HG03108 (cell line): ENCODE measurements around the gene SLIT1.

Source experiments
- ATAC-seq: cut with Tn5 transposase; IDR thresholded peaks from one replicate; pipeline ENCODE4 v1.9.1; 2021; ENCODE audit warnings: moderate library complexity; ENCODE audit not compliant: unreplicated experiment

SLIT1 gene

DNA sequence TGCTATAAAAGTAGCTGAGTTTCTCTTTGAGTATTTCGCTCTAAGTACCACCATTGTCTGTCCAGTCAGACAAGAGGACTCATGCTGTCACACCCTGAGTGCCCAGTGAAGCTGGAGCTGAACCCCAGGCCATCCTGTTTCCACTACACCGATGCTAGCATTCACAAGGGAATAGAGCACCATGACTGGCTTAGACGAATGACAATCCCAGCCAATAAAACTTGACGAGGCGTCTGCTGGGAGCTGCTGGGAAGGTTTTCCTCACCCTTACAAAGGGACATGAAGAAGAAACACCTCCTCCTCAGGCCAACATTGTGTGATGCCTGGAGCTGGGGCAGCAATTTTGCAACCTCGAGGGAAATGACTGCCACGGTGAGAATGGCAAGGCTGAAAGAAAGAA, 17.5 kb upstream of the SLIT1 start:
- ATAC-seq: no peak

DNA sequence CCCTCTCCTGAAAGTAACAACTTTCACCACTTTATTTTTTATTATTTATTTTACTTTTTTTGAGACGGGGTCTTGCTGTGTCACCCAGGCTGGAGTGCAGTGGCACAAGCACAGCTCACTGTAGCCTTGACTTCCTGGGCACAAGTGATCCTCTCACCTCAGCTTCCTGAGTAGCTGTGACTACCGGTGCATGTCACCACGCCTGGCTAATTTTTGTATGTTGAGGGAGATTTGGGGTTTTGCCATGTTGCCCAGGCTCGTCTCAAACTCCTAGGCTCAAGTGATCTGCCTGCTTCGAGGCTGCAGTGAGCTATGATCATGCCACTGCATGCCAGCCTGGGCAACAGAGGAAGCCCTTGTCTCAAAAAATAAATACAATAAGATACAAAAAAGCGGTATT, 14.9 kb upstream of the SLIT1 start:
- no peak for ATAC-seq

- no peak for ATAC-seq
Observed at GRCh38 chr10:97199152-97199551, 13.4 kb upstream of the SLIT1 start.

- no peak for ATAC-seq
Observed at GRCh38 chr10:97197030-97197500, 11.3 kb upstream of the SLIT1 start.

DNA sequence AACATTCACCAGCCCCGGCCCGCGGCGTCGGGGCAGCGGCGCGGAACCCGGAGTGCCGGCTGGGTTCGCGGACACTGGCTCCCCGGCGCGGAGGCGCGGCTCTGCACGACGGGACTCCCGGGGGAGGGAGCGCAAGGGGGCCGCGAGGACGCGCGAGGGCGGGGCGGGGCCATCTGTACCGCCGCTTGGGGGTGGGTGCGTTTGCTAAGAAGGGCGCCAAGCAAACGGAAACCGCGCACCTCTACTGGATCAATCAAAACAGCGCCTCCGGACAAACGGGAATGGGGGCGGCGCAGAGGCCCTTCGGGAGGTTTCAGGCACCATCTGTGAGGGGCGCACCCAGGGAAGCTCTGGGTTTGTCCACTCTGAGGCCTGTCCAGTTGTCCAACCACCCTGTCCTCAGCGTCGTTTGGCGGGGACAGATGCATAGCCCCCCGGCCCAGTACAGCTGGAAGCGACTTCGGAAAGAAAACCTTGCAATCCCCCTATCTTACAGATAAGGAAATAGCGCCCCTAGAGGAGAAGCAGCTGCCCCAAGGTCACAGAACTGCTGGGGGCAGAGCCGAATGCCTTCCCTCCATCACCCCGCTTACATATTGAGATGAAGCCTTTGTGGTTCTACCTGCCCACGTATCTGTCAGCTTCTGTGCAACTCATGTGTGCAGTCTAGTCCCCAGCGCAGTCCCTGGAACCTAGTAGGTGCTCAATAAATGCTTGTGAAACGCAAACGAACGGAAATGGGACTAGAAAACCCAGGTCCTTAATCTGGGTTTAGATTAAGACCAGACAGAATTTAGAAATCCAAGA, 10.7 kb upstream of the SLIT1 start:
- no peak for ATAC-seq

GRCh38 chr10:97195706-97196222, 10.0 kb upstream of the SLIT1 start:
- ATAC-seq: no peak

GRCh38 chr10:97192952-97193435, 7.2 kb upstream of the SLIT1 start:
- ATAC-seq: no peak

- no peak for ATAC-seq
Observed at GRCh38 chr10:97190450-97190849, 4.7 kb upstream of the SLIT1 start.

DNA sequence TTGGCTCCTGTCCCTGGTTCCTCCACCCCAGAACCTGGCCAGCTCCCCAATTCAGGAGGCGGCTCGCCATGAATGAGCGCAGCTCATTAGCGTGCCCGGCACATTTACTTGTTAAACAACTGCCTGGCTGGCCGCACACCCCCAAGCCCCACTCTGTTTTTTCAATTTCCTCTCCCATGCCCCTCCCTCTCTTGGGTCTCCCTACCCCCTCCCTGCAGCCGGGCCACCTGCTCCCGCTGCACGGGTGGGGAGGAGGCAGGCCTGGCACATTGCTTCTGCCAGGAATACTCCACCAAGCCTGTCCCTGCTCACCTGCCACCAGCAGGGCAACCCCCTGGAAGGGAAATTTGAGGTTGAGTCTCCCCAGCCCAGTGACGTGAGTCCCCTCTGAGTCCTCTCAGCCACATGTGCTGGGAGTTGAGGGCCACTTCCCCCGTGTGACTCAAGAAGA, 2.5 kb upstream of the SLIT1 start:
- no peak for ATAC-seq

- ATAC-seq: no peak
Observed at GRCh38 chr10:97186911-97187310, 1.2 kb upstream of the SLIT1 start.

GRCh38 chr10:97184971-97185325, 811 bp downstream of the SLIT1 start:
- ATAC-seq: no peak

DNA sequence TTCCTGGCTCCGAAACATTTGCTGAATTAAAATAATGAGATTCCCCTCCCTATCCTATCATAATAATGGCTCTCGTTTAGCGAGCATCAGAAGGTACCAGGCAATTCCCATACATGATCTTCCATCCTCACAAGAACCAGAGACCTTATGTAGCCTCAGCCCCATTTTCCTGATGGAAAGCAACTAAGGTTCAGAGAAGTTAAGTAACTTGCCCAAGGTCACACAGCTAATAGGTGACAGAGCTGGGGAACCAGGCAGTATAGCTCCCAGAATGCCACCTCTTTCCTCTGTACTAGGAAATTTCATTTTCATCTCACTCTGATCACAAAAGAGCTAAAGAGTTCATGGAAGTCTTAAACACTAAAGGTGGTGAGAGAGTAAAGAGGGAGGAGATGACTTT, 2.4 kb downstream of the SLIT1 start:
- ATAC-seq: no peak

DNA sequence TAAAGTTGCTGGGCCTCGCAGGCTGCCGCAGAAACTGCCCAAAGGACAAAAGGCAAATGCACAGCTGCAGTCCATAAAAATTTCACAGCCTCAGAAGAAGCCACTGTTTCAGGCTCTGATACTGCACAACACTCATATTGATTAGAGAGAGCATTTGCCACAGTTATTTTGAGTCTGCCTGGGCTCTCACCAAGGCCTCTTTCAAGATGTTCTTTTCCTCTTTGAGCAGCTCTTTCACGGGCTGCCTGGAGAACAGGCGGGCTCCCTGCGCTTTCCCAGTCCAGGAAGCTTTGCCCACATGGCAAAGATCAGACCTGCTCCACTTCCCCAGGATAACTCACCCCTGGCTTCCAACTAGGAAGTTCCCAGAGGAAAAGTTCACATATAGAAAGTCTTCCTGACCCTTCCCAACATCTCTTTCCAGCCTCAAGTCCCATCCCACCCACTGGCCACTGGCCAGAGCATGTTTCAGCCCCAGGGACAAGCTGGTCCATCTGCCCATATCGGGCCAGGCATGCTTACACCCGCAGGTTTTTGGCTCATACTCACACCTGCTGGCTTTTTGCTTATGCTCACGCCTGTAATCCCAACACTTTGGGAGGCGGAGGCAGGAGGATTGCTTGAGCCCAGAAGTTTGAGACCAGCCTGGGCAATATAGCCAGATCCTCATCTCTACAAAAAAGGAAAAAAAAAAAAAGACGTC, 3.3 kb downstream of the SLIT1 start:
- no peak for ATAC-seq

DNA sequence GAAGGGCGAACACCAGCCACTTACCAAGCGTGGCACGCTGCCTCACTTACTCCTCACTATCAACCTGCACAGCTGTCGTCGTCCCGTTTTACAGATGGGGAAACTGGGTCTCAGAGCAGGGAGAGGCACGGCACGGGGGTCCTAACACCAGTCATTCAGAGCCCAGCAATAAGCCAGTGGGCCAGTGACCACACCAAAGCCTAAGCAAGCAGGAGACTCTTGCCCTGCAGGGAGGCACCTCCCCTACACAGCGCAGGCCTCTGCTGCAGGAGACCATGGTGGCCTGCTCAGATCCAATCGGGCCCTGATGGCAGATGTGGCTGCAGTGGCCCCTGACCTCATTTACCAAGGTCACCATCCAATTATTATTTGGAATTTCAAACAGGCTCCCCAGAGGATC, 4.8 kb downstream of the SLIT1 start:
- no peak for ATAC-seq

GRCh38 chr10:97180363-97180755, 5.4 kb downstream of the SLIT1 start:
- no peak for ATAC-seq

- ATAC-seq: no peak
Observed at GRCh38 chr10:97179731-97180362, 5.9 kb downstream of the SLIT1 start.

DNA sequence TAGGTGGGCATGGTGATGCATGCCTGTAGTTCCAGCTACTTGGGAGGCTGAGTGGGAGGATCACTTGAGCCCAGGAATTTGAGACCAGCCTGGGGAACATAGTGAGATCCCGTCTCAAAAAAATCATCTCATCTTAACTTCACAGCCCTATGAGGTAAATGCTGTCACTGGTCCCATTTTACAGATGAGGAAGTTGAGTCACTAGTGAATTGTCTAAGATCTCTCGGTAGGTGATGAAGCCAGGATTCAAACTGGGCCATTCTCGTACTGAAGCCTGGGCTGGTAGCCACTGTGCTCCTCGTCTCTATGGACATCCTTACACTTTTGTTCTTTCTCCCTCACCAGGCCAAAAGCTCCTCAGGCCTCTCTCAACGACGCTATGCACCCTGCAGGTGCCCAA, 6.4 kb downstream of the SLIT1 start:
- no peak for ATAC-seq

DNA sequence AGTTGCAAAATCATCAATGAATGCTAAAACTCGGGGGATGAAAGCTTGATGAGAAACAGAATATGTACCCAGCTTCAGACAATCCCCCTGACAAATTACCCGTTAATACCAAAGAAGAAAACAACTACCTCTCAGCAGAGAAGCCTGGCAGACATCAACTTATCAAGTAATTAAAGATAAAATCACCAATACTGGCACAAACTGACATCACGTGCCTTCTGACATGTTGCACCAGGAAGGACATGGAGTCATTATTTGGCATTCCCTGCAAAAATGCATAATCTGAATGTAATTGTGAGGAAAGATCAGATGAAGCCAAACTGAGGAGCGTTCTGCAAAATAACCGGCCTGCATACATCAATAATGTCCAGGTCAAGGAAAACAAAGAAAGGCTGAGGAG, 7.7 kb downstream of the SLIT1 start:
- no peak for ATAC-seq

DNA sequence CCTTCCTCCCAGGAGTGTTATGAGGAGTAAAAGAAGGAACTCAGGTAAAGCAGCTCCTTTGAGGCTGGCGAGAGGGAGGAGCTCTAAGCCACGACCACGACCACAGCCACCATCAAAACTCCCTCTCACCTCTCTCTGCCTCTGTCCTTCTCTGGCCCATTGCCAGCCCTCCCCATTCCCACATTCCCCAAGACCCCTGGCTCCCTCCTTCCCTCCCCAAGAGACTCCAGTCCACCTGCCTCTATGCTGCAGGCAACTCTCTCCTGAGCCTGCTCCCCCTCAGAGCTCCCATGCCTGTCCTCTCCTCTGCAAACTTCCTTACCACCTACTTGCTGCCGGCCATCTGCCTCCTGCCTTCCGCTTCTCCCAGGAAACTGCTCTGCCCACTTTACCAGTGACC, 9.5 kb downstream of the SLIT1 start:
- ATAC-seq: no peak

- no peak for ATAC-seq
Observed at GRCh38 chr10:97175586-97175985, 10.2 kb downstream of the SLIT1 start.

GRCh38 chr10:97174941-97175340, 10.8 kb downstream of the SLIT1 start:
- no peak for ATAC-seq
